ENCODE measurements around the gene OR2A12.
"Not testable (repeated sequence)": the region's sequence is repeated elsewhere in the genome, so short reads cannot be mapped to it uniquely, and the experiment has no call there.

The OR2A12 gene

DNA sequence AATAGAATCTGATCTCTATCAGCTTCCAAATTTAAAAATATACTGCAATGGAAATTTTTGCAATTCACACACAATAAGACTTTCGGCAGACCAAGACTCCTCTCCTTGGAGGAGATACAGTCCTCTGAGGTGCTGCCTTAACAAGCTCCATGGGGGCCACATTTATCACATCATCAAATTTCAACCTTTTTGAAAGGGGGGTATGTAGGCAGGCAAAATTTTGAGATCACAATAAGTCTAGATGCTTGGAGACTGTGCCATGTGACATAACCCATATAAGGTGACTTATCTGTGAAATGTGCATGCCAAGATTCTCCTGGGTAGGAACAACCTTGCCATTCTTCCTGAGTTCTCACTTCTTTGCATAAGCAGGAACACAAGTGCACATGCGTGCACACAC is at the start of gene OR2A12:
OR2A12 (plus strand) TSS at position 301 of the 400 bp plus-strand sequence. CDS start 8,830 bp downstream, outside the sequence.
- DNase-seq: no peak

DNA sequence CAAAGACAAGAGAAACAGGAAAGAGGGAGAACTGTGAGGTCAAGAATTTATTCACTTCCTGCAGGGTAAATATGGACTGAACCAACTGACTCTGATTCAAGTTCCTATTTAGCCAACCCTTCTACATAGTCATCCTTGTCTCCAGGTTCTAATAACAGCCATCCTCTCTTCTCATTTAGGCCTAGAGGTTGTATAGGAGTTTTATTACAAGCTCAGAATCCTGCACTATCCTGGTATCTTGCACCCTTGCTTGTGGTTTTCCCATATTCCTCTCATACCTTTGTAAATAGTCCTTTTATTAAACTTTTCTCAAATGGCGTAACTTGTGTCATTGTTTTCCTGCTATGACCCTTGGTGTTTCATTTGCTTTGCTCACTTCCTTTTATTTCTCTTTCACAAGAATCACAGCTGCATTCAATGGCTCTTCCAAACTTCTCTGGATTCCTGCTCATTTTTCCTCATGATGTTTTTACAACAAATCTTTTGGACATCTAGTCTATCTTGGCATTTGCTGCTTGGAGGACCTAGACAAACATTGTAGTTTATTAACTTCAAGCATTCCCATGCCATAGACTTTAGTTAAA is 49.7 kb upstream of the OR2A12 start:
- DNase-seq: no peak

GRCh38 chr7:144037414-144038035 is 48.6 kb upstream of the OR2A12 start:
- DNase-seq: no peak

DNA sequence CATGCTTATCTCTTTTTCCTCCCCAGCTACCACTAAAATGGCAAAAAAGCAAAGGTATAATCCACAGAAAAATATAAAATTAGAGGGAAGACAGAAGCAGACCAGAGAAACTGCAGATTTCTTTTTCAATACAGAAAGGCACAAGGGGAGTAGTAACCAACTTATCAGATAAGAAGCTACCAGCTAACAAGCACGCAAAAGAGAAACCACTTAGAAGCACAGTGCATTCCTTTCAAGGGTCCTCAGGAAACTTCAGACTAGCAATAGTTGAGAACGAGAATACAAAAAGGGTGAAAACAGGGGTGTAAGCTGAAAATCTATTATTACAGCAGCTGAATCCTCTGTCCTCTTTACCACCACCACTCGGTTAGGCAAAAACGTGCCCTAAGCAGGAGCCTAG is 47.2 kb upstream of the OR2A12 start:
- DNase-seq: no peak

DNA sequence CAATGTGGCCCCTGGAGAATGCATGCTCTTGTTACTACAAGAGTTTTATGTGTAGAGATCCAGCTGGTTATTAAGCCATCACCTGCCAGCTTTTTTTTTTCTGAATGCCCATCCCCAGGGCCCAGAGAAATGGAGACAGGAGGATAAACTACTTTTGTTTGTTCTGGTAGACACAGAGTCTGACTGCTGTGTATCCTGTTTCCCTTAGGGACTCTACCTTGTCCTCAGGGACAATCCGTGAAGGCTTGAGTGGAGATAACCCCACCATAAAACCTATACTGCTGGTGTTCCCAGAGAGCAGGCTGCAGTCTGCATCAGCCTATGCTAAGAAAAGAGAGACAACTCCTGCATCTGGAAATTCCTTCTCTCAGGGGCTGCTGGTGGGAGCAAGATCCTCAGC is 37.4 kb upstream of the OR2A12 start, which contains the start of gene OR2A5:
OR2A5 (plus strand) TSS at position 301 of the 400 bp plus-strand sequence. CDS start 1,454 bp downstream, outside the sequence.
- DNase-seq: no peak

DNA sequence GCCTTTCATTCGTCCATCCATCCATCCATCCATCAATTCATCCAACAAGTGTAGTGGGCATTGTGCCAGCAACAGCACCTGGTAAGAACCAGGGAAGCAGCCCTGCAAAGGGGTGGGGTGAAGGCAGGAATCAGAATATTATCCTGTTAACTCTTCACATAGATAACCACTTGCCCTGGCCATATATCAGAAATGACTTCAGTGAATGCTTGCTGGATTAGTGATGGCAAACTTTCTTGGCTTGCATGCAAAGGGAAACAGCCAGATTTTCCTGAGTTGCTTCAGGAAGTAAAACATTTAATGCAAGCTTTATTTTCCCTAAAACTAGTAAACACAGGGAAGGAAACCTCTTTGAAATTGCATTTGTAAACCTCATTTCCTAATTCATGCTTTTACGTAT is 36.6 kb upstream of the OR2A12 start:
- no peak for DNase-seq

DNA sequence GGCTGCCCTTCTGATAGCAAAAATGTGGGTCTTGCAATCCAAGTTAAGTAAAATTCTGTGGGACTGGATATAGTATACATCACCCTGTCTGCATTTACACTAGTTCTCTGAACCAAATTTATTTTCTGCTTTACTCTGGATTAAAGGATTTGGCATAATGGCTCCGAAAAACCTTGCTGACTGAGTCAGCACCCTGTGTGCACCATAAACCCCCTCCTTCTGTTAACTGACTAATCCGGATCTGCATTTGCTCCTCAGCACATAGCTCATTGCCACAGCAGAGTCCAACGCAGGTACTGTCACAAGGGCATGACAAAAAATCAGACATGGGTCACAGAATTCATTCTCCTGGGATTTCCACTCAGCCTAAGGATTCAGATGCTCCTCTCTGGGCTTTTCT is 36.0 kb upstream of the OR2A12 start:
- no peak for DNase-seq

DNA sequence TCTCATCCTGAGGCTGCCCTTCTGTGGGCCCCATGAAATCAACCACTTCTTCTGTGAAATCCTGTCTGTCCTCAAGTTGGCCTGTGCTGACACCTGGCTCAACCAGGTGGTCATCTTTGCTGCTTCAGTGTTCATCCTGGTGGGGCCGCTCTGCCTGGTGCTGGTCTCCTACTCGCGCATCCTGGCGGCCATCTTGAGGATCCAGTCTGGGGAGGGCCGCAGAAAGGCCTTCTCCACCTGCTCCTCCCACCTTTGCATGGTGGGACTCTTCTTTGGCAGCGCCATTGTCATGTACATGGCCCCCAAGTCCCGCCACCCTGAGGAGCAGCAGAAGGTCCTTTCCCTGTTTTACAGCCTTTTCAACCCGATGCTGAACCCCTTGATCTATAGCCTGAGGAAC is 35.2 kb upstream of the OR2A12 start:
- DNase-seq: not testable (repeated sequence)

- no peak for DNase-seq
Observed at GRCh38 chr7:144057954-144058353, 28.1 kb upstream of the OR2A12 start.

DNA sequence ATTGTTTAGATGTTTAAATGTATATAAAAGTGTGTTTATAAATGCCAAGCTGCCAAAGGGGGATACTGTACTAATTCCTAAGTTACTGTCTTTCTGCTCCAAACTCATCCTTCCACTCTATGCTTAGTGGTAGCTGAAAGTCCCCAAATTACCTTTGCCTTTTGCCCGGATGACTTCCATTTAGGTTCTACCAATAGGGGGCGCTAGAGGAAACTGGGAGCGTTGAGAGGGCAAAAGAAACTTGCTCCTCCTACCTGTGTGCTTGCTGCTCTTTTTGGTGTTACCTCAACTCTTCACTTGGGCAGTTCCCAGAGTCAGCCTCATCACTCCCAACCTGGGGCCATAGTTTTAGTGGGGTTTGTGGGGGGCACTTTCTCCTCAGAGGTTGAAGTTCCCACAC is 22.4 kb upstream of the OR2A12 start:
- no peak for DNase-seq

DNA sequence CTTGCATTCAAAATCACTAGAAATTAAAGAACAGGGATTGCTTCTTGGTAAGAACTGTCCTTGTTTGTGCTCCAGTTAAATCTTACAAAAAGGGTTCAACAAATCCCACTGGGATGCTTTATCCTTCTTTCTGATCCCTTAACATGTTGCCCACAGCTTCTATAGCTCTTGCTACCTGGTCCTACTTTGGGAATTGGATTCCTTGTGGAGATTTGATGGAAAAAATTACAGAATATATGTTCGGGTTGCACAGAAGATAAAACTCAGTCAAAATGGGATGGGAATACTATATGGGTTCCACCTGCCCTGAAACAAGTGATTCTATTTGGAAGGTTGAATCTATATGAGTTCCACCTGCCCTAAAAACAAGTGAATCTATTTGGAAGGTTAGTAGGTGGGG is 16.6 kb upstream of the OR2A12 start, which contains the start of gene OR2A25:
OR2A25 (plus strand) TSS at position 301 of the 400 bp plus-strand sequence. CDS start 4,409 bp downstream, outside the sequence.
- no peak for DNase-seq

DNA sequence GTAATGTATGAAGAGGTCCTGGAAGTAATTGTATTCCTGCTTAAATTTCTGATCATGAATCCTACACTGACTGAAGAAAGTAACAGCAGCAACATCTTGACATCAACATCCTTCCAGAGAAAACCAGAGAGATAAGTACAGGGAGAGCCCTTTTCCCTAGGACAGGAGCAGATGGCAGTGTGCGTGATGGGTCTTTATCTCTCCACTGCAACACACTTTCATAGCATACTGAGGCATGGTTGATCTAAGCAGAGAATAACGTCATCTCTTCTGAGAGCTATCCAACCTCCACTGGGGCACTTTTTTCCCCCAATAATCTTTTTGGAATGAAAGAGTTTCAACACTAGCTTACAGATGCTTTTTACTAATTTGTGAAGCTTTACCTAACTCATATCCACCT is 16.1 kb upstream of the OR2A12 start:
- no peak for DNase-seq

- no peak for DNase-seq
Observed at GRCh38 chr7:144074374-144074773, 11.7 kb upstream of the OR2A12 start.

DNA sequence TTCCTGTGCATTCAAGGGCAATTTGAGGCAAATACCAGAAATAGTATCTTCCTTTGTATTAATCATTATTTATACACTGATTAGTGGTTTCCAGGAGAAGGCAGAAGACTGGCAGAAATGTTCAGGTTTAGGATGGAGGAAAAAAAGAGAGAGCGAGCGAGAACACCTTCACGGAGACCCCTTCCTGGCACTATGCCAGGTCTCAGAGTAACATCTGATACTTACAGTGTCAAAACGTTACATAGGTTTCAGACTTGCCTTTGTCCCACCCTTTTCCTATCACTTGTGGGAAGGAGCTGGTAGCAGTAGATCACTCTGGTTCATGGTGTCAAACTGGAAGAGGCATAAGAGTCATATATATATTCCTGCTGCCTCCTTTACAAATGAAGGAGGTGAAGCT is 652 bp downstream of the OR2A12 start:
- DNase-seq: no peak

GRCh38 chr7:144087230-144087629 is 1.2 kb downstream of the OR2A12 start:
- DNase-seq: no peak

GRCh38 chr7:144090667-144091066 is 4.6 kb downstream of the OR2A12 start:
- no peak for DNase-seq

GRCh38 chr7:144098776-144099175 is 12.7 kb downstream of the OR2A12 start:
- no peak for DNase-seq

DNA sequence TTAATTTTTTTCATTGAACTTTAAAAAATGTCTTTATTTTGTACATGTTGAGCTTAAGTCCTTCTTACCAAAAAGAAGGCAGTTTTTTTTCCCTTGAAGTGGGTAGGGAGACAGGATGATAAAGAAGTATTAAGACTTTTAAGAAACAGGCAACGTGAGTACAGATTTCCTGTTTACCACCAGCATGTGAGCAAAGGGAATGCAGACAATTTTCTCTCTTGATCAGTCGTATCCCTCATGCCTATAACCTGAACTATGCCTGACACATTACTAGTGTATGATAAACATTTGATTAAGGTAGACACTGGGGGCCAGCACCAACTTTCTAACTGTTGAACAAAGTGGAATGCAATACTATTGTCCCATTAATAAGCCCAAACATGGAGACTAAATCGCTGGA is 14.5 kb downstream of the OR2A12 start:
- DNase-seq: no peak

DNA sequence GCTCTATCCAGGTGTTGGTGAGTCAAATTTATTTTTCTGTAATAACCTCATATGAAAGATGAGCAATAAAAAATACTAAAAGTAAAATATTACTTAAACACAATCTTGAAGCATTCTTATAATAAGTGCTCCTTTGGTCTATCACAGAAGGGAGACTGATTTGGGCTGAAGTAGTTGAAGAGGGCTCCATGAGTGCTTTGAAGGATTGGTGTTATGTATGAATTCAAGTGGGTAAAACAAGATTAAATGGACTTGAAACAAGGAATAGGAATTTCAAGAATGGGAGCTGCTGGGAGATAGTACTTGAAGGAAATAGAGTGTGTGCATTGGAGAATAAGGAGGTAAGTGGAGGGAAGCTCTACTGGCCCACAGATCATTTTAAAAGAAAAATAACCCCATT is 16.0 kb downstream of the OR2A12 start:
- DNase-seq: no peak

DNA sequence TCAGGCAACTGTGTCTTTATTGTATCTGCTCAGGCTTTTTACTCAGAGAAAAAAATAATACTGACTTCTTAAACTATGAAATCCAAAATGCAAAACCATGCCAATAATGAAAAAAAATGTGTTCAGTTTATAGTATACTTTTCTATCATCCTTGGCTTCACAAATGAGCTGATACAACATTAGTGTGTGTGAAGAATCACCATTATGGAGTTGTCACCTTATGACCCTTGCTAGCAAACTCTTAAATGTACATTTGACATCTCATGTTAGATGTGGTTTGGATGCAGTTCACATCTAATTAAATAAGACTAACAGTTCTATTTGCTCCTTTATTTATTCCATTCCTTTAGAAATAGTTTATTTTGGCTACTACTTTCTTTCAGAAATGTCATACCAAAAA is 19.1 kb downstream of the OR2A12 start:
- no peak for DNase-seq

DNA sequence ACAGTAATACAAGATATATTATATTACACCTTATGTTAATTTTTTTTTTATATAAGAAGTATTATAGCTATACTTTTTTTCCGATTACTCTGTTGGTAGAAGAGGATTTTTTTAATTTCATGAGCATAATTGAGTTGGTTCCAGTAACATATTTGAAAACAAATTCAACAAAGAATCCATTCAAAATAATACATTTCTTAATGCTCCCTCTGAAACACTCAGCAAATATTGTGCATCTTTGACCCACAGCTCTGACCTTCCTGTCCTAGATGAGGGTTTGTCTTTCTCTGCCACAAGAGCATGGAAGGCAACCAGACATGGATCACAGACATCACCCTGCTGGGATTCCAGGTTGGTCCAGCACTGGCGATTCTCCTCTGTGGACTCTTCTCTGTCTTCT is 23.2 kb downstream of the OR2A12 start, which contains the start of gene OR2A2:
OR2A2 (plus strand) TSS at position 301 of the 400 bp plus-strand sequence; CDS start at position 301, 0 bp downstream.
- DNase-seq: no peak

DNA sequence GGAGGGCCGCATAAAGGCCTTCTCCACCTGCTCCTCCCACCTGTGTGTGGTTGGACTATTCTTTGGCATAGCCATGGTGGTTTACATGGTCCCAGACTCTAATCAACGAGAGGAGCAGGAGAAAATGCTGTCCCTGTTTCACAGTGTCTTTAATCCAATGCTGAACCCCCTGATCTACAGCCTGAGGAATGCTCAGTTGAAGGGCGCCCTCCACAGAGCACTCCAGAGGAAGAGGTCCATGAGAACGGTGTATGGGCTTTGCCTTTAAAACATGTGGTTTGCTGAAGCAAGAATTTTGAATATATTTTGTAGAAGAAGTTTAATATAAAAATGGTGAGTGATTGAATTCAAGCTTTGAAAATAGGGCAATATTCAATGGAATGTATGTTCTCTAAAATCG is 24.2 kb downstream of the OR2A12 start:
- no peak for DNase-seq

DNA sequence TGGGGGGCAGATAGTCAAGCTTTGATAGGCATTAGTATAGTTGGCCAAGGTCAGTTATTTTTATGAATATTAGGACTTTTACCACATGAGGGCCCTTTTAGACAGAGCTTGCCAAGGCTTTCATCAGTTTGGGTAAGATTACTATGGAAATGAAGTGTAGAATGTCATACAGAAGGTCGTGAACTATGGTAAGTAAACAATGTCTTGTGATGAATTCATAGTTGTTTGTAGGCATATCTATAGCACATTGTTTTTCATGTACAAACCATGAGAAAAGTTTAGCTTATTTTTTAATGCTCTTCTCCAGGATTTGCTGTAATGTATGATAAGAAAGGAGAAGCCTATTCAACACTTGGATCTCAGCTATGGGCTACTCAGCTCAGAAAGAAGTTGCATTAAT is 27.6 kb downstream of the OR2A12 start:
- DNase-seq: no peak

DNA sequence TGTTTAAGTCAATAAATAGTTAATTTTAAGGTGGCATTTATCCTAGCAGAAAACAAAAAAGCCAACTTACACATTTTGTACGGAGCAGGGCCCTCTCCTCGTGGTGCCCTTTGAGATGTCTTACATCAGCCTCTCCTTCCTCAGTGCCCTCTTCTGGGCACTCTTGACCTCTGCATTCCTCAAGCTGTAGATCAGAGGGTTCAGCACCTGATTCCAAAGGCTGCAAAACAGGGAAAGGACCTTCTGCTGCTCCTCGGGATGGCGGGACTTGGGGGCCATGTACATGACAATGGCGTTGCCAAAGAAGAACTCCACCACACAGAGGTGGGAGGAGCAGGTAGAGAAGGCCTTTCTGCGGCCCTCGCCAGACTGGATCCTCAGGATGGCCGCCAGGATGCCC is 32.3 kb downstream of the OR2A12 start:
- DNase-seq: no peak

DNA sequence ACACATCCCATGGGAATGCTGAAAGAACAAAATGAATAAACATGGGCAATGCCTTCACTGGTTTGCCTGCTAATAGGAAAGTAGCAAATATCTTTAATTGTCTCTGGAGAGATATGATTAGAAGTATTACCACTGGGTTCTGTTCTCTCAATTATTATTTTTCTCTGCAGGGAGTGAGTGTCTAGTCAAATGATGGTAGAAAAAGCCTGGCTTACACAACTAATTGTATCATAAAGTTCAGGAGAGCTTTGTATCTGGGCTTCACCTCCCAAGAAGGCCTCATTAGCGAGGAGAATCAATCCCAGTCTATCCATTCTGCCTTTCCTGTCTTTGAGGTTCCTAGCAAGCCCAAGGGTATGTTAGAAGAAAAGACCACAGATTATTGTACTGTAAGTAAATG is 36.8 kb downstream of the OR2A12 start, which contains the start of gene OR2A14:
OR2A14 (plus strand) TSS at position 301 of the 400 bp plus-strand sequence. CDS start 5,937 bp downstream, outside the sequence.
- DNase-seq: no peak

Data from activated CD4-positive, alpha-beta T cell treated with anti-CD3 and anti-CD28 coated beads for 4 hours (primary cell).